ENCODE data around the gene BRD1.

The BRD1 gene

DNA sequence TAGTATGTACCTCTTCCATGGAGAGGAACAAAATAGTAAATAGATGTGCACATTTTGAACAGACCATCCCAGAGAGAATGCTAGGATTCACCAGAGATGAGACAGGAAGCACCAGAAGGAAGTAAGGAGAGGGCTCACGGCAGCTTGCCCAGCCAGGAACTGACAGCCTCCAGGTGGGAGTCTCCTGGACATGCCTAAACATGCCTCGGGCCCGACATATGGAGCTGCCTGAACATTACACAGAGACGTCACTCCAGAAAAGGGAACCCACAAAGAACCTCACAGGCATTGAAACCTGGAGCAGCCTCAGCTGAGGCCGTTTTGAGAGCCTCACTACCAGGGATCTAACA is 67.4 kb downstream of the BRD1 start:
- DNase-seq (ENCODE audit: low read depth, low spot score): no peak
- H3K4me3 ChIP-seq (ENCODE audit: low read depth, low read length): no peak overlapping the region
- TF ChIP-seq, protein P1, sequence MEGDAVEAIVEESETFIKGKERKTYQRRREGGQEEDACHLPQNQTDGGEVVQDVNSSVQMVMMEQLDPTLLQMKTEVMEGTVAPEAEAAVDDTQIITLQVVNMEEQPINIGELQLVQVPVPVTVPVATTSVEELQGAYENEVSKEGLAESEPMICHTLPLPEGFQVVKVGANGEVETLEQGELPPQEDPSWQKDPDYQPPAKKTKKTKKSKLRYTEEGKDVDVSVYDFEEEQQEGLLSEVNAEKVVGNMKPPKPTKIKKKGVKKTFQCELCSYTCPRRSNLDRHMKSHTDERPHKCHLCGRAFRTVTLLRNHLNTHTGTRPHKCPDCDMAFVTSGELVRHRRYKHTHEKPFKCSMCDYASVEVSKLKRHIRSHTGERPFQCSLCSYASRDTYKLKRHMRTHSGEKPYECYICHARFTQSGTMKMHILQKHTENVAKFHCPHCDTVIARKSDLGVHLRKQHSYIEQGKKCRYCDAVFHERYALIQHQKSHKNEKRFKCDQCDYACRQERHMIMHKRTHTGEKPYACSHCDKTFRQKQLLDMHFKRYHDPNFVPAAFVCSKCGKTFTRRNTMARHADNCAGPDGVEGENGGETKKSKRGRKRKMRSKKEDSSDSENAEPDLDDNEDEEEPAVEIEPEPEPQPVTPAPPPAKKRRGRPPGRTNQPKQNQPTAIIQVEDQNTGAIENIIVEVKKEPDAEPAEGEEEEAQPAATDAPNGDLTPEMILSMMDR (IDR thresholded peaks at IDR 0.05; ENCODE audit: low read depth, low read length): no peak
- in situ Hi-C loops (cut with HindIII; ENCODE audit: low sequenced_read_pairs): no loop called here

DNA sequence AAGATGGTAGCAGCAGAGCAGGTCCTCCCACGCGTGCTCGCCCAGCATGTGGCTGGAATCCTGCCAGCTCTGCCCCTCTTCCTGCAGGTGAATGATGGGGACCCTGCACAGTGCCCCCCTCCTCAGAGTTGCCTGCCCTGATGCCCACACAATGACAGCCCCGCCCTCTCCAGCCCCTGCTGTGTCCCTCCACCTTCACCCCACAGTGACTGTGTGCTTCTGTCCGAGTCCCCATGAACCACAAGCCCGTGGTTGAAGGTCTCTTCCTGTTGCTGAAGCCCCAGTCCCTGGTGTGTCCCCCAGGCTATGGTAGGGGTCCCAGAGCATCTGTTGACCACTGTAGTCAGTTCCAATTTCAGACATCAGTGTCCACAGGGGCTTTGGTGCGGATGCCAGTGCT is 71.0 kb downstream of the BRD1 start:
- no peak overlapping the region for H3K4me3 ChIP-seq (ENCODE audit: low read depth, low read length)
- TF ChIP-seq, protein P1 (IDR thresholded peaks at IDR 0.05; ENCODE audit: low read depth, low read length): no peak
- DNase-seq (ENCODE audit: low read depth, low spot score): no peak
- in situ Hi-C loops (cut with HindIII; ENCODE audit: low sequenced_read_pairs): no loop called here

DNA sequence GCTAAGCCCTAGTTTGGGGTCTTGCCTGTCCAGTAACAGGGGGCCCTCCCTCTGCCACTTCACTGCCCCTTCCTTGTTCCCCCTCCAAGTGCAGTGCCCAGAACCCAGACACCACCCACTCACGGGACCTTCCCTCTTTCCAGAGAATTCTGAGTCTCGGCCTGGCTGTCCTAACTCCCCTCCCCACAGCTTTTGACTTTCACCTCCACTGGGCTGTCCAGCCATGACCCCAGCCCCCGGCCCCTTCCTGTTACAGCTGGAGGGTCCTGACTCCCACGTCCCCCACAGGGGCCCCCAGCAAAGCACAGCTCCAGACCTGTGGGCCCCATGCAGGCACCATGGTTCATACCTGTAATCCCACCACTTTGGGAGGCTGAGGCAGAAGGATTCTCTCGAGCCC is 71.5 kb downstream of the BRD1 start:
- in situ Hi-C loops (cut with HindIII; ENCODE audit: low sequenced_read_pairs): no loop called here
- DNase-seq (ENCODE audit: low read depth, low spot score): no peak
- H3K4me3 ChIP-seq (ENCODE audit: low read depth, low read length): no peak overlapping the region
- TF ChIP-seq, protein P1 (IDR thresholded peaks at IDR 0.05; ENCODE audit: low read depth, low read length): no peak

DNA sequence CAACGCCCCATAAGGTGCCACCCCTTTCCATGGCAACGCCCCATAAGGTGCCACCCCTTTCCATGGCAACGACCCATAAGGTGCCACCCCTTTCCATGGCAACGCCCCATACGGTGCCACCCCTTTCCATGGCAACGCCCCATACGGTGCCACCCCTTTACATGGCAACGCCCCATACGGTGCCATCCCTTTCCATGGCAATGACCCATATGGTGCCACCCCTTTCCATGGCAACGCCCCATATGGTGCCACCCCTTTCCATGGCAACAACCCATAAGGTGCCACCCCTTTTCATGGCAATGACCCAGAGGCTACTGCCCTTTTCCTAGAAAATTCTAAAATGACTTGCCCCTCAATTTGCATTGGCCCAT is 72.1 kb downstream of the BRD1 start:
- no peak for DNase-seq (ENCODE audit: low read depth, low spot score)
- TF ChIP-seq, protein P1 (IDR thresholded peaks at IDR 0.05; ENCODE audit: low read depth, low read length): no peak
- H3K4me3 ChIP-seq (ENCODE audit: low read depth, low read length): no peak overlapping the region
- in situ Hi-C loops (cut with HindIII; ENCODE audit: low sequenced_read_pairs): no loop called here

DNA sequence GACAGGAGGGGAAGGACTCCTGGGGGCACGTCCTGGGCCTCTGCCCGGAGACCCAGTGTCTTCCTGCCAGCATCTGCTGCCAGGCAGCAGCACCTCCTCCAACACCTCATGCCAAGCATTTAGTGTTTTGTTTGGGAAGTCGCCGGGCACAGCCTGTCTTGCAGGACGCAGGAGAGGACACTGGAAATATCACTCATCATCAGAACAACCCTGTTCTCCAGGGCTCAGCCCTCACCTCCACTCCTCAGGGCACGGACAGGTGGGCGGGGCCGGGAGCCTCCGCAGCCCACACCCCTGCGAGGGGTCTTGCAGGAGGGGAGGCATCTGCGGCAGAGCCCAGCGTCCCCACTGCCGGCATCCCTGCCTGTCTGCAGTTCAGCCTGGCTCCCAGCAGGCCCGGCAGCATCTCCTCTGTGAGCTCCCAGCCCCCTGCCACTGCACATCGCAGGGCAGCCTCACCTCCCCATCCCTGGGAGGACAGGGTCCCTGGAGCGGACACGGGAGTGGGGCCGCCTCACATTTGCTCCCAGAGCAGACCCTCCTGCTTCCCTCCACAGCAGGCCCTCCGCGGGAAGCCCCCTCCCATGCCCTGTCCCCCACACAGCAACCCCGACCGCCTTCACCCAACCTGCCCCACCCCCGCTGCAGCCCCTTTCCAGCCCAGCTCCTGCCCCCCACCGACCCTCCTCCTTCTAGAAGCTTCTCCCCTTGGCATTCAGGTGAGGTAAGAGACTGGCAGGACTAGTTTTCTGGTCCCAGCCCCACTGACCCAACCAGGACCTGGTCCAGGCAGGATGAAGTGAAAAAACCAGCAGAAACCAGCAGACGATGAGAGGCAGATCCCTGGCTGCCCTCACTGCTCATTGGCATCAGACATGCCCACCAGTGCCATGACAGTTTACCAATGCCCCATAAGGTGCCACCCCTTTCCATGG is 72.7 kb downstream of the BRD1 start:
- in situ Hi-C loops (cut with HindIII; ENCODE audit: low sequenced_read_pairs): no loop called here
- TF ChIP-seq, protein P1 (IDR thresholded peaks at IDR 0.05; ENCODE audit: low read depth, low read length): no peak

DNA sequence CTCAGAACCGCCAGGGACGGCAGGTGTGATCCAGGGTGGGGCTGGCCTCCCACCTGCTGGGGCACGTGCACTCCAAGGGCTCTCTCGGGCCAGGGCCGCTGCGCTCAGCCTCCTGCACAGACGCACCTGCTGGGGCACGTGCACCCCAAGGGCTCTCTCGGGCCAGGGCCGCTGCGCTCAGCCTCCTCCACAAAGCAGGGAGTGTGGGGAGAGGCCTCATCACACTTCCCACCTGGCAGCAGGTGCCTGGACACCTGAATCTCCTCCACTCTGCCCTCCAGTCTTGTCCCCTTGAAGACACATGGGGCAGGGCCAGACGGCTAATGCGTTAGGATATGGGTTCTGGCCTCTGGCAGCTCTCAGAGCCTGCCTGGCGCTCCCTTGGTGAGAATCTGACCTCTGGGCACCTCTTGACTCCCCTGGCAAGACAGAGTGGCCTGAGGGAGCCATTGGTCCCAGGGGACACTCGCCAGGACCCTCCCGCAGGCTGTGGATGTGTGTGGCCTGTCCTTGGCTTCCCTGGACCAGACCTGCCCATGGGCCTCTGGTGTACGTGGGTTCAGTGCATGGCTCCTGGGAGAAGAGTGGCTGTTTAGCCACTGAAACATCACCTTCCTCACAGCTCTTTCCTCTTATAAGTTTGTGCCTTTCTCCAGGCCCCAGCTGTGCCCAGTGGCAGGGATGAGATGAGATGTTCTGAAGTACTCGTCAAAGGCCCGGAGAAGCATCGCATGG is 73.5 kb downstream of the BRD1 start:
- no peak overlapping the region for H3K4me3 ChIP-seq (ENCODE audit: low read depth, low read length)
- in situ Hi-C loops (cut with HindIII; ENCODE audit: low sequenced_read_pairs): no loop called here
- TF ChIP-seq, protein P1 (IDR thresholded peaks at IDR 0.05; ENCODE audit: low read depth, low read length): no peak
- DNase-seq (ENCODE audit: low read depth, low spot score): no peak

More for the DNA sequence above, 72.7 kb downstream of the BRD1 start:
- no peak overlapping the region for H3K4me3 ChIP-seq (ENCODE audit: low read depth, low read length)
- no peak for DNase-seq (ENCODE audit: low read depth, low spot score)
